HG03103 (cell line): ENCODE results near the gene XPNPEP2.

Experiments used
- ATAC-seq: cut with Tn5 transposase; IDR thresholded peaks from one replicate; pipeline ENCODE4 v1.9.1; 2021; ENCODE audit warnings: low read depth; ENCODE audit not compliant: unreplicated experiment

XPNPEP2 gene

DNA sequence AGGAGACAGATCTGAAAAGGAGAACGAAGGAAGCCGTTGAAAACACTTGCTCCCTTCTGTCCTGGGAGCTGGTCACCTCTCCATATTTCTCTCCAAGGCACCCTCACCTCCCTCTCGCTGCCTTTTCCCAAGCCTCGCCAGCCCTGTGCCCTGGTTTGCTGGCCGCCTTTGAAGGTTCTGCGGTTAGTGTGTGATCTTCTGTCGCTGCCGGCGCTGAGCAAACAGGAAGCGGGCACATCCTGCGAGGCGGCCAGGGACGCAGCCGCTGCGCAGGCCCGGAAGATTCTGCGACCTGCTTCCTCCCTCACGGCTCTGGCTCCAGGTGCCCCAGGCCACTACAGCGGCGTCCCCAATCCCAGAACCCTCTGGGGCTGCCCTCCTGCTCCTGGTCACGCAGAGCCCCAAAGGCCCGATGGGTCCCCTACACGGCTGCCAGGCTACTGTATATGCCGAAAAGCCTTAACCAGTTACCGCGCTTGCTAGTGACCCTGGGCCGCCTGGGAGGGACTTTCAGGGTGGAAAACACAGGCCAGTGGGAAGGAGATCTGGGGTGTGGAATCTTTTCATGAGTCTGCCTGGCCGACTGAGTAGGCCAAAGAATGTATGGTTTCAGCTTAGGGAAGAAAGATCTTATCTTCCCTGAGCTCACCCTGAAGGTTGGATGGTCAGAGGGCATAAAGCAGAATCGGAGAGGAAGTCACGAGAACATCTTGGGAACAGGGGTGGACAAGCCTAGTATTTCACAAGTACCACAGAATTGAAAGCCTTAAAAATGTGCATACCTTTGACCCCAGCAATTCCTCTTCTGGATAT, 38.6 kb downstream of the XPNPEP2 start:
- ATAC-seq = no peak

- no peak for ATAC-seq
These were observed 40.4 kb downstream of the XPNPEP2 start for GRCh38 chrX:129779086-129779672.

- no peak for ATAC-seq
These were observed 41.0 kb downstream of the XPNPEP2 start, which contains the start of gene SASH3 for GRCh38 chrX:129779747-129780146. Gene SASH3, plus strand, starts transcription at chrX:129779949. Its CDS starts 149 bp downstream, at chrX:129780098.

- no peak for ATAC-seq
These were observed 41.8 kb downstream of the XPNPEP2 start for GRCh38 chrX:129780441-129781105.

- ATAC-seq = peak; percentile 67
These were observed 42.4 kb downstream of the XPNPEP2 start for GRCh38 chrX:129781134-129781672.

GRCh38 chrX:129781680-129782495, 43.1 kb downstream of the XPNPEP2 start:
- no peak for ATAC-seq

- ATAC-seq = no peak
These were observed 43.9 kb downstream of the XPNPEP2 start for GRCh38 chrX:129782706-129783105.

GRCh38 chrX:129783291-129783713, 44.5 kb downstream of the XPNPEP2 start:
- ATAC-seq = no peak

DNA sequence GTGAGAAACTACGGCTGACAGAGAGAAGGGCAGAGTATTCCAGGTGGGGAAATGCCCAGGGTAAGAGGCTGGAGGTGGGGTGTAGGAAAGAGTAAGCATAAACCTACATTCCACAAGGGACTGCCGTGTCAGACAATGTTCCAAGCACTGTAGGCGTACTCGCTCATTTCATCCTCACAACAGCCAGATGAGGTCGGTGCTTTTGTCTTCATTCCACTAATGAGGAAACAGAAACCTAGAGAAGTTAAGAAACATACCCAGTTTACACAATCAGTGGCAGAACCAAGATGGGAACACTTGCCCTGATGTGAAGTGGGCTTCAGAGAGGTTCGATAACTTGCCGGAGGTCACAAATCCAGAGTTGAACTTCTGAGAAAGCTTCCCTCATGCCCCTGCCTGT, 45.6 kb downstream of the XPNPEP2 start:
- no peak for ATAC-seq

DNA sequence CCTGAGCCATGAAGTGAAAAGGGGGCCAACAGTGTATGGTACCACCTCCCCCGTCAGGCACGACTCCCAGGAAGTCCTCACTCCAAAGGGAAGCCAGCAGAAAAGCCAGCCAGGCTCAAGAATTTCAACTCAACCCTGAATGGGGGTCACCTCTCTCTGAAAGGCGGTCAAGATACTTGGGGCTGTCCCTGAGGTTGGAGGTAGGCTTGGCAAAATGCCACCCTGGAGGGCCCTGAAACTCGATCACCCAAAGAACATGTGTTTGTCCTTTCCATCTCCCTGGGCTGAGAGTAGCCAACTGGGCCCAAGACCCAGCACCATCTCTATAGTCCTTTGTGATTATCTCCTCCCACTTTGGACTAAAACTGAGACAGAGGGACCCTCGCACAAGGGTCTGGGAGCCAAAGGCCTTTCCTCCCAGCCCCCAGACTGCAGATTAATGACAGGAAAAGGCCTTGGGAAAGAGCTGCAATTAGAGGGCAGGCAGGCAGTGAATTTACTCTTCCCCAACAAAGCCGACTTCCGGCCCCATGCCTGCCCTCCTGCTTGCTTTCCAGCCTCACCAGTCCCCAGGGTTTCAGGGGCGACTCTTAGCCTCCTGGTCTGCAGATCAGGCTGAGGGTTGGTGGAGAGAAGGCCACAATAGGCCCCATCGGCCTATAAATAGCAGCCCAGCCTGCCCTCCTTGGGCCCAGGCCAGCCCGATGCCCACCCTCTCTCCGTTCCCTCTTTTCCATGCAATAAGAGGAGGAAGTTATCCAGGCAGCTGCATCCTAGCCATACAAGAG, 46.6 kb downstream of the XPNPEP2 start:
- ATAC-seq = no peak

DNA sequence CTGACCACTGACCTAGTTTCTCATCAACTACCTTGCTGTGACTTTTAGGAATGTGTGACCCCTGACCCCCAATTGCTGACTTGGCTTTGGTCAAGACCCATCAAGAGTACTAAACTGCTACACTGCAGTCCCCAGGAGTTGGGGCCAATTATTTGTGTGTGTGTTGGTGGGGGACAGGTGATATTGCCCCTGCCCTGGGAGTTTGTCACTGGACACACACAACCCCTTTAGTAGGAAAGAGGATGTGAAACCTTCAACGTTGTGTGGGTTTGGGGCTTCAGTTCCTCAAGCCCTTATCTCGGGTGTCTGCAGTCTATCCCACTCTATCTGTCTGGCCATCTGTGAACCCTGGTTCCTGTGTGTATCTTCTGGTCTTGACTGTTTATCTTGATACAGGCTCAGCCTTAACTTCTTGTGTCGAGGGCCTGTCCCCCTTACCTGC, 47.5 kb downstream of the XPNPEP2 start:
- peak; percentile 80 for ATAC-seq

GRCh38 chrX:129787336-129788055, 48.7 kb downstream of the XPNPEP2 start:
- ATAC-seq = no peak

GRCh38 chrX:129788527-129788926, 49.7 kb downstream of the XPNPEP2 start:
- no peak for ATAC-seq

GRCh38 chrX:129790146-129790545, 51.4 kb downstream of the XPNPEP2 start:
- no peak for ATAC-seq

- no peak for ATAC-seq
These were observed 52.0 kb downstream of the XPNPEP2 start for GRCh38 chrX:129790808-129791207.

DNA sequence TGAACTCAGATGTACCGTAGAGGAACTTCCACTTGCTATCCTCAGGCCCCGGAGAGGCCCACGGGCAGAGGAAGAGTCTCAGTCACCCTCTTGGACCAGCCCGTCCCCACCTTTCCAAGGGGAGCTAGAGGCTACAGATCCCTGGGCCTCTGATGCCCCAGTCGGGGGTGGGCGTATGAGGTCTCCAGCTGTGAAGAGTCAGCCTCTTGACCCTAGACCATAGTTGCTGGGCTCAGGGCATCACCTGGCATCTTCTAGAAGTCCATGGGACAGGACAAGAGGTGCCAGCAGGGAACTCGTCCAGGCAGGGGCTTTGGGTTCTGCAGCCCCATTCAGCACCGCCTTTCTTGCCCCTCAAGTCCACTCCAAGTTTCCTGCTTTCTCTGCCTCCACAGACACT, 52.6 kb downstream of the XPNPEP2 start:
- ATAC-seq = no peak

GRCh38 chrX:129791961-129792570, 53.3 kb downstream of the XPNPEP2 start:
- ATAC-seq = no peak

DNA sequence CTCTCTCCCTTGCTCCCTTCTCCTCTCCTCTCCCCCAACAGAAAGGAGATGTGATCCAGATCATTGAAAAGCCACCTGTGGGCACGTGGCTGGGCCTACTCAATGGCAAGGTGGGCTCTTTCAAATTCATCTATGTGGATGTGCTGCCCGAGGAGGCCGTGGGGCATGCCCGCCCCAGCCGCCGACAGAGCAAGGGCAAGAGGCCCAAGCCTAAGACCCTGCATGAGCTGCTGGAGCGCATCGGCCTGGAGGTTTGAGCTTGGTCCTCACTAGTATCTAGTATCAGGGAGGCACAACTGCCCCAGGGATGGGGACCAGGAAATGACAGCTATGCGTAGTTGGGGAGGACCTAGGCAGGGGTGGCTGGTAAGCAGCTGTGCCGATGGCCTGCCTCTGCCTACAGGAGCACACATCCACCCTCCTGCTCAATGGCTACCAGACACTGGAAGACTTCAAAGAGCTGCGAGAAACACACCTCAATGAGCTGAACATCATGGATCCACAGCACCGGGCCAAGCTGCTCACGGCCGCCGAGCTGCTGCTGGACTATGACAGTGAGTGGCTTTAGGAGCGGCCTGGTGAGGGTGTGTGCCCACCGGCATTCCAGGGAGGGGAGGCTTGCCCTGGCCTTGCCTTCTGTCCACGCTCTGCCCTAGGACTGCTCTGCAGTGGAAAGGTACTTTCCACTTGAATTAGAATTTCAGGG, 54.0 kb downstream of the XPNPEP2 start:
- no peak for ATAC-seq
